Measurements from ENCODE around the gene HDGFL2. TPM values are rescaled to one million over a fixed set of nuclear protein-coding genes. Genes with fewer than 3 reads are reported as not detected.

Gene HDGFL2
- total RNA-seq, 1 experiment from 2014 or later, result 108 TPM

DNA sequence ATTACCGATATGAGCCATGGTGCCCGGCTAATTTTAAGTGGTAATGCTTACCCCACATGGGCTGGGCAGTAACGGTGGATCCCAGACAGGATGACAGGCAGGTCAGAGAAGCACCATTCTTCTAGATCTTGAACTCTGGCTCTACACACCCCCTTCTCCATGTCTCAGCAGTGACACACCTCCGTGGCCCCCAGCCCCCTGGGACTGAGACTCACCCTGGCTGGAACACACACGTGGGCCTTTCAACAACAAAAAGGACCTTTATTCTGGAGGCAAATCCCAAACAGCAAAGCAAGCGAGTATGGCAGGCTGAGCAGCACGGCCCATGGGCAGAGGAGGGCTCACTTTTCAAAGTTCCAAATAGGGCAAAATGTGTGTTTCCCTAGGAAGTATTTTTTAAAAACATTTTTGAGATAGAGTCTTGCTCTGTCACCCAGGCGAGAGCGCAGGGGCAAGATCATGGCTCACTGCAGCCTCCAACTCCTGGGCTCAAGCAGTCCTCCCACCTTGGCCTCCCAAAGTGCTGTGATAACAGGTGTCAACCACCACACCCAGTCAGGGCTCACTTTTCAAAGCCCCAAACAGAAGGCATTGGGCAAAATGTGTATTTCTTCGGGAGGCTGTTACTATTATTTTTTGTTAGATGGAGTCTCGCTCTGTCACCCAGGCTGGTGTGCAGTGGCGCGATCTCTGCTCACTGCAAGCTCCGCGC, 50.4 kb downstream of the HDGFL2 start:
- WGBS (ENCODE audit: extremely low coverage, insufficient read length, low lambda C conversion rate), result no CpG with 5 or more reads among the region's 15 CpGs

More for the DNA sequence above, 50.4 kb downstream of the HDGFL2 start:
- Histone ChIP-seq H2BK120ac (ENCODE audit: low read depth, low read length, poor library complexity, severe bottlenecking) (no peak overlapping the region), H4K5ac (ENCODE audit: insufficient read length, low read depth, low read length) (no peak overlapping the region), H3K4me1 (ENCODE audit: insufficient read depth, low read length) (no peaks in the 10 kb centered on the region), H4K20me1 (ENCODE audit: control insufficient read depth, insufficient read depth, insufficient read length) (no peaks in the 10 kb centered on the region), H3K23me2 (ENCODE audit: insufficient read length, low read depth, low read length, poor library complexity, severe bottlenecking) (no peaks in the 10 kb centered on the region), H3K23ac (ENCODE audit: insufficient read length, low read depth, low read length) (no peak overlapping the region), H4K8ac (replicated peaks; ENCODE audit: insufficient read length, low read depth, low read length) (no peak overlapping the region), H2BK12ac (ENCODE audit: insufficient read length, low read depth, low read length) (no peak overlapping the region), H3K18ac (ENCODE audit: insufficient read length, low read depth, low read length) (no peak overlapping the region), H3K14ac (ENCODE audit: insufficient read depth, low read length) (no peak overlapping the region; the same call in 1 of the 2 replicates), H3K79me1 (ENCODE audit: insufficient read depth, low read depth, low read length, poor library complexity, severe bottlenecking) (no peaks in the 10 kb centered on the region), H2BK15ac (ENCODE audit: low read depth, low read length) (no peak overlapping the region), H3K56ac (ENCODE audit: insufficient read length, low read depth, low read length) (no peak overlapping the region), H3K27me3 (ENCODE audit: insufficient read depth, low read length) (no peaks in the 10 kb centered on the region), H3K9ac (ENCODE audit: extremely low read depth, insufficient read length, low read length) (no peak overlapping the region), H3K79me2 (ENCODE audit: insufficient read depth, low read length) (no peaks in the 10 kb centered on the region), H2BK5ac (ENCODE audit: insufficient read length, low read length) (no peak overlapping the region), H2AFZ (ENCODE audit: low read length) (no peak overlapping the region), H2BK20ac (ENCODE audit: low read depth, low read length, poor library complexity, severe bottlenecking) (no peak overlapping the region), H2AK5ac (ENCODE audit: insufficient read length, low read length) (no peak overlapping the region), H3K27ac (ENCODE audit: insufficient read length, low read depth, low read length) (no peak overlapping the region), H4K91ac (ENCODE audit: insufficient read length, low read depth, low read length) (no peak overlapping the region), H3K4ac (ENCODE audit: low read depth, low read length) (no peak overlapping the region), H3K9me3 (ENCODE audit: control insufficient read depth, low read depth, low read length) (no peaks in the 10 kb centered on the region), H3K4me2 (ENCODE audit: insufficient read depth, insufficient read length, low read length) (no peak overlapping the region), H3T11ph (ENCODE audit: low read length) (no peak overlapping the region)
- H3K27me3 Mint-ChIP-seq (ENCODE audit: low read depth), result peaks cover 35% of the 10 kb centered on the region
- TF ChIP-seq, protein P1, sequence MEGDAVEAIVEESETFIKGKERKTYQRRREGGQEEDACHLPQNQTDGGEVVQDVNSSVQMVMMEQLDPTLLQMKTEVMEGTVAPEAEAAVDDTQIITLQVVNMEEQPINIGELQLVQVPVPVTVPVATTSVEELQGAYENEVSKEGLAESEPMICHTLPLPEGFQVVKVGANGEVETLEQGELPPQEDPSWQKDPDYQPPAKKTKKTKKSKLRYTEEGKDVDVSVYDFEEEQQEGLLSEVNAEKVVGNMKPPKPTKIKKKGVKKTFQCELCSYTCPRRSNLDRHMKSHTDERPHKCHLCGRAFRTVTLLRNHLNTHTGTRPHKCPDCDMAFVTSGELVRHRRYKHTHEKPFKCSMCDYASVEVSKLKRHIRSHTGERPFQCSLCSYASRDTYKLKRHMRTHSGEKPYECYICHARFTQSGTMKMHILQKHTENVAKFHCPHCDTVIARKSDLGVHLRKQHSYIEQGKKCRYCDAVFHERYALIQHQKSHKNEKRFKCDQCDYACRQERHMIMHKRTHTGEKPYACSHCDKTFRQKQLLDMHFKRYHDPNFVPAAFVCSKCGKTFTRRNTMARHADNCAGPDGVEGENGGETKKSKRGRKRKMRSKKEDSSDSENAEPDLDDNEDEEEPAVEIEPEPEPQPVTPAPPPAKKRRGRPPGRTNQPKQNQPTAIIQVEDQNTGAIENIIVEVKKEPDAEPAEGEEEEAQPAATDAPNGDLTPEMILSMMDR (conservative IDR thresholded peaks at IDR 0.05), result no peak
- H3K36me3 Mint-ChIP-seq (ENCODE audit: insufficient read depth in 1 of 3, low read depth in 3 of 3), result no peaks in the 10 kb centered on the region
- no peak overlapping the region for H3K4me3 Mint-ChIP-seq
- DNase-seq, result no peak
- no peak overlapping the region for H3K27ac Mint-ChIP-seq
- peaks cover 0 to 2% of the 10 kb centered on the region in 2 experiments; a peak in 1 of 5 replicates for H3K9me3 Mint-ChIP-seq
- peaks cover 3 to 5% of the 10 kb centered on the region in 2 experiments; a peak in 3 of 4 replicates for H3K4me1 Mint-ChIP-seq

Measured in H9 (cell line).